AG09309 (cell line): ENCODE results near the gene TGFBR1.

Source experiments
- DNase-seq: peaks from one replicate; pipeline ENCODE4 v3.0.0-alpha.2; 2010; ENCODE audit warnings: low read depth
- H3K4me3 ChIP-seq: 2 replicates; pipeline ENCODE4 v1.5.1; 2011; ENCODE audit warnings: mild to moderate bottlenecking, low read depth, low read length, moderate library complexity; ENCODE audit not compliant: control insufficient read depth
- CTCF ChIP-seq: IDR thresholded peaks from 2 replicates; pipeline ENCODE4 v1.5.1; 2011; ENCODE audit warnings: mild to moderate bottlenecking, low read depth, low read length, inconsistent platforms; ENCODE audit not compliant: insufficient read depth, control insufficient read depth; ENCODE audit errors: missing control alignments

Gene TGFBR1

GRCh38 chr9:99114846-99115500 is 10.1 kb downstream of the TGFBR1 start:
- H3K4me3 ChIP-seq, result no peak overlapping the region
- TF ChIP-seq CTCF, result no peak
- DNase-seq, result no peak

- no peak for DNase-seq
- no peak overlapping the region for H3K4me3 ChIP-seq
- no peak for TF ChIP-seq CTCF
Observed at GRCh38 chr9:99116003-99116411, 11.1 kb downstream of the TGFBR1 start.

GRCh38 chr9:99118782-99119466 is 14.0 kb downstream of the TGFBR1 start:
- no peak for DNase-seq
- TF ChIP-seq CTCF, result no peak
- no peak overlapping the region for H3K4me3 ChIP-seq

GRCh38 chr9:99119976-99120655 is 15.2 kb downstream of the TGFBR1 start:
- no peak for TF ChIP-seq CTCF
- H3K4me3 ChIP-seq, result no peak overlapping the region
- DNase-seq, result no peak

- H3K4me3 ChIP-seq, result no peak overlapping the region
- no peak for TF ChIP-seq CTCF
- no peak for DNase-seq
Observed at GRCh38 chr9:99121604-99122003, 16.7 kb downstream of the TGFBR1 start.

GRCh38 chr9:99124534-99125255 is 19.8 kb downstream of the TGFBR1 start:
- TF ChIP-seq CTCF, result no peak
- H3K4me3 ChIP-seq, result no peak overlapping the region
- no peak for DNase-seq
